B cell (primary cell): ENCODE measurements around the gene FGD4.

Experiments used
- EZH2 ChIP-seq: IDR thresholded peaks from 2 replicates; pipeline ENCODE4 v1.6.1; 2012; ENCODE audit warnings: borderline replicate concordance, low read depth, mild to moderate bottlenecking, moderate library complexity, low read length; ENCODE audit not compliant: insufficient read depth, poor library complexity, severe bottlenecking
- TF ChIP-seq, protein P1 (sequence below): fragments of 200-600 bp; IDR thresholded peaks from one replicate; pipeline ENCODE4 v1.8.0; 2022; ENCODE audit warnings: antibody characterized with exemption, mild to moderate bottlenecking

DNA sequence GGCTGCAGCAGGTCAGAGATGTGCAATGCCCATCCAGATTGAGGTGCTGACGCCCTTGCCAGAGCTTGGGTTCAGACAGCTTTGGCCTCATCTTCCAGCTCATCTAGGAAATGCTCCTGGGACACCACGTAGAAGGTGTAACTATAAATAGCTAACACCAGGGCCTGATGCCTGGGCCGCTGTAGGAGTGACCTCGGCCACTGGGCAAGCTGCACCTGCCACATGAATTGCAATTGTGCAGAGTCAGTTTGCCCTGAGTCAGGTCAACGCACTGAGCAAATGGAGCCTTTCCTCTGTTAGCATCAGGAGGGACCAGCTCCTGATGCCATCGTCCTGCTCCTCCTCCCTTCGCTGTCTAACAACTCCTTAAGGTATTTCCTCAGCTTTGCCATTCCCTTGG lies 262.3 kb downstream of the FGD4 start:
- TF ChIP-seq, protein P1, sequence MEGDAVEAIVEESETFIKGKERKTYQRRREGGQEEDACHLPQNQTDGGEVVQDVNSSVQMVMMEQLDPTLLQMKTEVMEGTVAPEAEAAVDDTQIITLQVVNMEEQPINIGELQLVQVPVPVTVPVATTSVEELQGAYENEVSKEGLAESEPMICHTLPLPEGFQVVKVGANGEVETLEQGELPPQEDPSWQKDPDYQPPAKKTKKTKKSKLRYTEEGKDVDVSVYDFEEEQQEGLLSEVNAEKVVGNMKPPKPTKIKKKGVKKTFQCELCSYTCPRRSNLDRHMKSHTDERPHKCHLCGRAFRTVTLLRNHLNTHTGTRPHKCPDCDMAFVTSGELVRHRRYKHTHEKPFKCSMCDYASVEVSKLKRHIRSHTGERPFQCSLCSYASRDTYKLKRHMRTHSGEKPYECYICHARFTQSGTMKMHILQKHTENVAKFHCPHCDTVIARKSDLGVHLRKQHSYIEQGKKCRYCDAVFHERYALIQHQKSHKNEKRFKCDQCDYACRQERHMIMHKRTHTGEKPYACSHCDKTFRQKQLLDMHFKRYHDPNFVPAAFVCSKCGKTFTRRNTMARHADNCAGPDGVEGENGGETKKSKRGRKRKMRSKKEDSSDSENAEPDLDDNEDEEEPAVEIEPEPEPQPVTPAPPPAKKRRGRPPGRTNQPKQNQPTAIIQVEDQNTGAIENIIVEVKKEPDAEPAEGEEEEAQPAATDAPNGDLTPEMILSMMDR: no peak
- TF ChIP-seq EZH2: no peak
